Uterus (tissue), 4 donors: ENCODE data around the gene STIM1. TPM values are rescaled to one million over a fixed set of nuclear protein-coding genes. Genes with fewer than 3 reads are reported as not detected.

Source experiments
- DNase-seq, 2 donors: peaks; one replicate each; pipeline ENCODE4 v3.0.0-alpha.2; 2019 to 2020
- H3K27ac ChIP-seq, 2 donors: fragments of 200-600 bp; sonication (generic); 1 replicate in 1 of 2; 2 replicates in 1 of 2; pipeline ENCODE4 v1.5.1; 2016 to 2018
- H3K27me3 ChIP-seq, 2 donors: fragments of 200-600 bp; sonication (generic); one replicate each; pipeline ENCODE4 v1.5.1; 2018 to 2019; ENCODE audit warnings: control low read depth in 1 of 2
- H3K36me3 ChIP-seq, 2 donors: fragments of 200-600 bp; sonication (generic); one replicate each; pipeline ENCODE4 v1.5.1; 2019; ENCODE audit warnings: control low read depth in 1 of 2
- H3K4me1 ChIP-seq, 2 donors: fragments of 200-600 bp; sonication (generic); one replicate each; pipeline ENCODE4 v1.5.1; 2018 to 2019; ENCODE audit warnings: control low read depth in 1 of 2
- H3K4me3 ChIP-seq, 2 donors: fragments of 200-600 bp; sonication (generic); 1 replicate in 1 of 2; 2 replicates in 1 of 2; pipeline ENCODE4 v1.5.1; 2018 to 2019; ENCODE audit warnings: mild to moderate bottlenecking in 1 of 2
- H3K9me3 ChIP-seq, 2 donors: fragments of 200-600 bp; sonication (generic); one replicate each; pipeline ENCODE4 v1.5.1; 2019; ENCODE audit warnings: control low read depth in 1 of 2
- CTCF ChIP-seq, 4 experiments: fragments of 200-600 bp in 2 of 4; fragments of 450-650 bp in 2 of 4; sonication (generic) in 2 of 4; IDR thresholded peaks; one replicate each; pipeline ENCODE4 v1.5.1; 2016 to 2019; ENCODE audit warnings: antibody characterized with exemption in 4 of 4, mild to moderate bottlenecking in 2 of 4, moderate library complexity in 1 of 4
- POLR2A ChIP-seq, 2 donors: fragments of 450-650 bp; IDR thresholded peaks; one replicate each; pipeline ENCODE4 v1.6.1; 2016; ENCODE audit warnings: antibody characterized with exemption in 2 of 2, mild to moderate bottlenecking in 1 of 2, moderate library complexity in 1 of 2
- intact Hi-C: fragments of 100-400 bp; cut with DNase I; formaldehyde crosslinking; loops from one replicate; pipeline ENCODE4 v1.15.1; 2023; ENCODE audit warnings: low total_unique reads
- total RNA-seq, 4 donors: library from RNA; depleted of rRNA in 3 of 4; stranded (reverse); fragments of >200 nt in 3 of 4; gene quantifications; one replicate each; pipeline versions ENCODE4 v1.1.0 to v1.2.4, GENCODE V29; 2014 to 2023
- donor health status: DM: yes; HTN: yes; CAD: no.

Gene STIM1
- total RNA-seq, 4 donors from 2014 or later: 37.6 to 114 (median 56.3) TPM

GRCh38 chr11:3909901-3910300 is 54.4 kb downstream of the STIM1 start:
- Histone ChIP-seq H3K4me3 (no peak overlapping the region), H3K4me1 (no peaks in the 10 kb centered on the region), H3K27me3 (no peaks in the 10 kb centered on the region), H3K36me3 (peaks cover 0 to 2% of the 10 kb centered on the region in 2 donors), H3K9me3 (no peaks in the 10 kb centered on the region), H3K27ac (no peak overlapping the region)
- intact Hi-C loops: no loop called here
- no peak for DNase-seq
- TF ChIP-seq POLR2A (IDR thresholded peaks at IDR 0.05) (no peak), CTCF (IDR thresholded peaks at IDR 0.05) (no peak)

GRCh38 chr11:3911908-3912505 is 56.5 kb downstream of the STIM1 start:
- Histone ChIP-seq H3K4me1 (no peaks in the 10 kb centered on the region), H3K4me3 (no peak overlapping the region), H3K9me3 (no peaks in the 10 kb centered on the region), H3K27ac (no peak overlapping the region), H3K27me3 (no peaks in the 10 kb centered on the region), H3K36me3 (no peaks in the 10 kb centered on the region)
- intact Hi-C loops: no loop called here
- DNase-seq: no peak
- TF ChIP-seq POLR2A (IDR thresholded peaks at IDR 0.05) (no peak), CTCF (IDR thresholded peaks at IDR 0.05) (no peak)

- intact Hi-C loops: no loop called here
- H3K4me1 ChIP-seq: no peaks in the 10 kb centered on the region
- no peak overlapping the region for H3K4me3 ChIP-seq
- no peaks in the 10 kb centered on the region for H3K36me3 ChIP-seq
- no peak for TF ChIP-seq POLR2A (IDR thresholded peaks at IDR 0.05)
- no peak for TF ChIP-seq CTCF (IDR thresholded peaks at IDR 0.05)
- H3K27me3 ChIP-seq: no peaks in the 10 kb centered on the region
- no peaks in the 10 kb centered on the region for H3K9me3 ChIP-seq
- no peak overlapping the region for H3K27ac ChIP-seq
- DNase-seq: no peak
These were observed 58.5 kb downstream of the STIM1 start for GRCh38 chr11:3913921-3914320.

- Histone ChIP-seq H3K27me3 (no peaks in the 10 kb centered on the region), H3K4me3 (no peak overlapping the region), H3K27ac (no peak overlapping the region), H3K9me3 (no peaks in the 10 kb centered on the region), H3K4me1 (no peaks in the 10 kb centered on the region), H3K36me3 (no peaks in the 10 kb centered on the region)
- intact Hi-C loops: no loop called here
- TF ChIP-seq CTCF (IDR thresholded peaks at IDR 0.05) (no peak), POLR2A (IDR thresholded peaks at IDR 0.05) (no peak)
- DNase-seq: no peak
These were observed 59.3 kb downstream of the STIM1 start for GRCh38 chr11:3914805-3915204.

- Histone ChIP-seq H3K27ac (no peak overlapping the region), H3K4me1 (no peaks in the 10 kb centered on the region), H3K36me3 (no peaks in the 10 kb centered on the region), H3K9me3 (no peaks in the 10 kb centered on the region), H3K27me3 (no peaks in the 10 kb centered on the region), H3K4me3 (no peak overlapping the region)
- no peak for DNase-seq
- no peak for TF ChIP-seq POLR2A (IDR thresholded peaks at IDR 0.05)
- TF ChIP-seq CTCF (IDR thresholded peaks at IDR 0.05): no peak
- intact Hi-C loops: no loop called here
These were observed 61.5 kb downstream of the STIM1 start for GRCh38 chr11:3916962-3917361.
